Activated naive CD8-positive, alpha-beta T cell treated with anti-CD3 and anti-CD28 coated beads, Interleukin-2, amount 50 U/mL, for 24 hours (primary cell): Measurements from ENCODE around the gene SLC9A9.
A peak's percentile ranks its signal among the peaks of the same experiment; 100 is the strongest.

Source experiments
- ATAC-seq: fragments of 150-1000 bp; cut with Tn5 transposase; one replicate; pipeline ENCODE4 v1.10.0; 2021
- DNase-seq: peaks from one replicate; pipeline ENCODE4 v3.0.0; 2021
- H3K27ac Mint-ChIP-seq: one replicate; pipeline ENCODE4 v1.8.0; 2021; ENCODE audit warnings: mild to moderate bottlenecking, mixed read lengths
- H3K27me3 Mint-ChIP-seq: one replicate; pipeline ENCODE4 v1.8.0; 2021; ENCODE audit warnings: mixed read lengths
- H3K36me3 Mint-ChIP-seq: one replicate; pipeline ENCODE4 v1.8.0; 2021; ENCODE audit warnings: low read depth, mixed read lengths
- H3K4me1 Mint-ChIP-seq: one replicate; pipeline ENCODE4 v1.8.0; 2021; ENCODE audit warnings: mixed read lengths
- H3K4me3 Mint-ChIP-seq: one replicate; pipeline ENCODE4 v1.8.0; 2021; ENCODE audit warnings: mild to moderate bottlenecking, moderate library complexity, mixed read lengths
- H3K9me3 Mint-ChIP-seq: one replicate; pipeline ENCODE4 v1.8.0; 2021; ENCODE audit warnings: mixed read lengths

Gene SLC9A9

DNA sequence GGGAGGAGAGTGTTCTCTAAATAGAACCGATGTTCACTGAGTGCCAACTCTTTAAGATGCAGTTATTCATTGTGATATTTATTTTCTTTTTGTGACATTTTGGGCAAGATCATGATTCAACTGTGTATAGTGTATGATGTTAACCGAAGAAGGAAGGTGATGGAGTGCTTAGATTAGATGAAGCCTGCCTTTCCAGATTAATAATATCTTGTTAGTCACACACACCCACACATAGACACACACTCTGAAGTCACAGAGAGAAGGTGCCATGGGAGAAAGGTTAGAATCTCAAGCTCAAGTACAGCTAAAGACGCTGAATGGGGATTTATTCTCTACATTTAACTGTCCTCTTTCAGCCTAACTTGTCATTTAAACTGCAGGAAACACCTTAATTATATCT lies 77.0 kb downstream of the SLC9A9 start:
- no peaks in the 10 kb centered on the region for H3K9me3 Mint-ChIP-seq
- no peak for DNase-seq
- H3K4me1 Mint-ChIP-seq = no peaks in the 10 kb centered on the region
- no peak overlapping the region for H3K27ac Mint-ChIP-seq
- no peaks in the 10 kb centered on the region for H3K27me3 Mint-ChIP-seq
- peak; percentile 79 for ATAC-seq
- H3K36me3 Mint-ChIP-seq = no peaks in the 10 kb centered on the region
- no peak overlapping the region for H3K4me3 Mint-ChIP-seq

DNA sequence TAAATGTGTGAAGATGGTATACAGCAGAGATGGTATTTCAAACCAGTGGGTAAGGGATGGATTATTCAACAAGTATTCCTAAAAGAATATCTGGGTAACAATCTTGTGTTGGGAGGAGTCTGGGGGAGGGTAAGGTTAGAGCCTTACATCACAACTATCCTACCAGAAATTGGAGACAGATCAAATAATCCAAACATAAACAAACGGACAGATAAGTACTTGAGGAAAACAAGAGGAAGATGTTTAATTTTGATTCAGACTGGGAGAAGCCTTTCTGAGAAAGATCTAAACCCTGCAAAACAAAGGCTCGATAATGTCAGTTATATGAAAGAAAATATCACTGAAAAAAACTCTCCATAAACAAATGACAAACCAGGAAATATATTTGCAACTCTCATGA lies 77.9 kb downstream of the SLC9A9 start:
- no peak for DNase-seq
- Mint-ChIP-seq H3K4me1 (no peaks in the 10 kb centered on the region), H3K4me3 (no peak overlapping the region), H3K27ac (no peak overlapping the region), H3K27me3 (no peaks in the 10 kb centered on the region), H3K36me3 (peaks cover 1% of the 10 kb centered on the region), H3K9me3 (no peaks in the 10 kb centered on the region)
- ATAC-seq = no peak

DNA sequence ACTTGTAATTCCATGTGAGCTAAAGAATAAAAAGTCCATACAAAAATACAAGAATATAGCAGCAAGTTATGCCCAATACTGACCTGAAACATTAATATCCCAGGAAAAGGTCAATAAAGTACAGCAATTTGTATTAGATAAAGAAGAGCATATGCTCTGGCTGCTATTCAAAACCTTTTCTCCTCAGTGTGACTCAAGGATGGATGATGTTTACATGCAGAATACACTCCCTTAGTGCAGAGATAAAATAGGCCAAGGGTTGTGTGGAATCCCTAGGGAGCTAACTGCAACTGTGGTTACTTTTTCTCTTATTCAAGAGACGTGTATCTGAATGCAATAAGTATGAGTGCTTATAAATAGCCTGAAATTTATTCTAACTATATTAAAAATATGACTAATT lies 78.7 kb downstream of the SLC9A9 start:
- H3K36me3 Mint-ChIP-seq = peaks cover 1% of the 10 kb centered on the region
- no peaks in the 10 kb centered on the region for H3K27me3 Mint-ChIP-seq
- H3K27ac Mint-ChIP-seq = no peak overlapping the region
- no peaks in the 10 kb centered on the region for H3K9me3 Mint-ChIP-seq
- no peak overlapping the region for H3K4me3 Mint-ChIP-seq
- ATAC-seq (no peak), DNase-seq (no peak)
- no peaks in the 10 kb centered on the region for H3K4me1 Mint-ChIP-seq

DNA sequence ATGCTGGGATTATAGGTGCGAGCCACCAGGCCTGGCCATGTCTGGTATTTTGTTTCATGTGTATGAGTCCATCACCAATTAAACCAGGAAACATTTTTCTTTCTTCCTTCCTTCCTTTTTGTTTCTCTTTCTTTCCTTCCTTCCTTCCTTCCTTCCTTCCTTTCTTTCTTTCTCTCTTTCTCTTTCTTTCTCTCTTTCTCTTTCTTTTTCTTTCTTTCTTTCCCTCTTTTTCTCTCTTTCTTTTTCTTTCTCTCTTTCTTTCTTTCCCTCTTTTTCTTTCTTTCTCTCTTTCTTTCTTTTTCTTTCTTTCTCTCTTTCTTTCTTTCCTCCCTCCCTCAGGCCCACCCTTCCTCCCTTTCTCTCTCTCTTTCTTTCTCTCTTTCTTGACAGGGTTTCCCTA lies 83.4 kb downstream of the SLC9A9 start:
- ATAC-seq (no peak), DNase-seq (no peak)
- Mint-ChIP-seq H3K27ac (no peak overlapping the region), H3K27me3 (no peaks in the 10 kb centered on the region), H3K36me3 (peaks cover 1% of the 10 kb centered on the region), H3K4me3 (no peak overlapping the region), H3K9me3 (no peaks in the 10 kb centered on the region), H3K4me1 (peaks cover 6% of the 10 kb centered on the region)

DNA sequence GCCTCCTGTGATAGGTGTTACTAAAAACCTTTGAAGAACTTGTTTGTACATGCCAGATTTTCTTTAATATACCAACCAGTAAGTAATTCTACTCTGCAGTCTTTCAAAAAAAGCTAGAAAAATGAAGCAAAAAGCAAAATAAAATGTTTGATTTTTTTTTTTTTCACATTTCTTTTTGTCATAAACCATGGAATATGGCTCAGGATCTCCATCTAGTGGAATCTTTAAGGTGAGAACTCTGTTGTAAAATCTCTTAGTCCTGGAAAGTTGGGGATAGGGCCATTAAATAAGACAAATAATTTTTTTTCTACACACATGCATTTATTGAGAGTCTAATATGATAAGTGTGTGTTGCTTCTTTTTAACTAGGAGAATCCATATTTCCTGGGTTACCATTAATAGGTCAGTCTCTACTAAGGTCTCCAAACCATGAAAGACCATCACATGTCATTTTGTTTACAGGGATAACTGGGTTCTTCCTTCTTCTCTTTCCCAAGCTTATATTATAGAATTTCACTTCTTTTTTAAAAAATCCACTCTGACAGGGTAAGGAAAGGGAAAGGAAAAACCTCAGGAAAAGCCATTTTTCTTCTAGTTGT lies 84.6 kb downstream of the SLC9A9 start:
- Mint-ChIP-seq H3K27me3 (no peaks in the 10 kb centered on the region), H3K9me3 (no peaks in the 10 kb centered on the region), H3K4me1 (peaks cover 6% of the 10 kb centered on the region), H3K4me3 (no peak overlapping the region), H3K36me3 (peaks cover 1% of the 10 kb centered on the region), H3K27ac (no peak overlapping the region)
- DNase-seq (no peak), ATAC-seq (no peak)

DNA sequence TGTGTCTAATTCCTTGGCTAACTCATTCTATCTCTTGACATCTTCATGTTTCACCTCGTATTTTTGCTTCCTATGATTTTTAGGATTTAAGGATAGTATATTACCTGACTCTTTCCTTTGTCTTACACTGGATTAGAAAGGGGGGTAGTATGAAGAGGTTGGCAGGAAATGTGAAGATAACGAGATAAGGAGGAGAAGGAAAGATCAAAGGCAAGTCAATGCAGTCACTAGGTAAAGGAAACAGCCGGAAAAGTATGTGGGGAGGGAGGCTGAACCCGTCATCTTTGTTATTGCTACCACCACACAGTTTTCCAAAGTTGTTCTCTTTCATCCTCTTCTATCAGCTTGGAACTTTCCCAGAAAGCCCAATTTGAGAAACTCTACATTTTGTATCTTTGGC lies 90.6 kb downstream of the SLC9A9 start:
- Mint-ChIP-seq H3K9me3 (no peaks in the 10 kb centered on the region), H3K27ac (no peak overlapping the region), H3K4me3 (no peak overlapping the region), H3K4me1 (peaks cover 17% of the 10 kb centered on the region), H3K27me3 (no peaks in the 10 kb centered on the region), H3K36me3 (no peaks in the 10 kb centered on the region)
- DNase-seq (no peak), ATAC-seq (no peak)

DNA sequence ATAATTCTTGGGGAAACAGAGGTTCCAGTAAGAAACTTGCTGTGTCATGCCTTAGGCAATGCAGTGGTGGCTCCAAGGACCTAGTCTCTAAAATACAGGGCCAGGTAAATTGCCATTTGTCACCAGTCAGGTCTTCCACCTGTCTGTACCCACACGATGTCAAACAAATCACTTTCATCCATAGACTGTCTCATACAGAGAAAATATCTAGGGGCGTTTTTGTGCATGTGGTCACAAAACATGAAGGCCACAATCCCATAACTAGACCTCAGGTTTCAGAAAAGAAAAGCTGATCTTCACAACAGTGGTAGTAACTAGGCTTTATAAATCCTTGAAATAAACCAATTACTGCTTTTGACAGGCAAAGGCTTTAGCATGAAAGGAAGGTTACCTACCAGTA lies 92.3 kb downstream of the SLC9A9 start:
- Mint-ChIP-seq H3K4me3 (no peak overlapping the region), H3K9me3 (no peaks in the 10 kb centered on the region), H3K4me1 (peaks cover 32% of the 10 kb centered on the region), H3K36me3 (no peaks in the 10 kb centered on the region), H3K27me3 (no peaks in the 10 kb centered on the region), H3K27ac (no peak overlapping the region)
- no peak for DNase-seq
- no peak for ATAC-seq

DNA sequence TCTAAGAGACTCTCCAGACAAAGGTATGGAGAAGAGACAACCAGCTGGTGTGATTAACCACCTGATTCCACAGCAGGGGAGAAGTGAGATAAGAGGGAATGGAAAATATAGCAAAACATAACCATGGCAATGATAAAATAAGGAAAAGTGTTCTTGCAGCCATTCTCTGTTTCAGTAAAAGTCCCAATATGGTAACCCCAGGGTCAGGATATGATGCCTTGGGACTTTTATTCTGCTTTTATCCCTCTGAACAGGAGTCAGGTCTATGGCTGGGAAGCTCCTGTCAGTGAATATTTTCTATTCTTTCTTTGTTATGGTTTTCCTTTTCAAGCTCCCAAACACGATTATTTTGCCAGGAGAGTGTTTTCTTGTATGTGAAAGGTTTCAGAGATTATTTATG lies 94.2 kb downstream of the SLC9A9 start:
- no peak overlapping the region for H3K4me3 Mint-ChIP-seq
- no peaks in the 10 kb centered on the region for H3K36me3 Mint-ChIP-seq
- no peak for DNase-seq
- H3K4me1 Mint-ChIP-seq = peaks cover 34% of the 10 kb centered on the region
- H3K9me3 Mint-ChIP-seq = no peaks in the 10 kb centered on the region
- H3K27ac Mint-ChIP-seq = peak overlapping the region; percentile 40
- ATAC-seq = no peak
- no peaks in the 10 kb centered on the region for H3K27me3 Mint-ChIP-seq

DNA sequence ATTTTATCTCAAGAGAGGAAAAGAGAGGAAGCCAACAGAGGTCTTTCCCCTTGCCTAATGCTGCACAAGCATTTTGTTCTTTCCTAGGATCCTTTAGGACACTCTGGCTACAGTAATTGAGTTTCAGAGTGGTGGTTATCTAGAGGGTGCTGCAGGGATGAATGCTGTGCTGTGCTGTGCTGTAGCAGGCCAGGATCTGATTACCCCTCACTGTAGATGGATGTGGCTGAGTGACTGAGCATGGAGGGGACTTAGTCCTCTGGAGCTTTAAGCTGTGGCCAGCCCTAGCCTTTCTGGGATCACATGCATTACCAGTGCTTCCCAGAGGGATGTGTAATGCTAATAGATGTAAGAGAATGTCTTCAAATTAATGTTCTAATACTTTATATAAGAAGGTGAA lies 94.8 kb downstream of the SLC9A9 start:
- Mint-ChIP-seq H3K4me3 (no peak overlapping the region), H3K27ac (no peak overlapping the region), H3K4me1 (peaks cover 34% of the 10 kb centered on the region), H3K27me3 (no peaks in the 10 kb centered on the region), H3K36me3 (no peaks in the 10 kb centered on the region), H3K9me3 (no peaks in the 10 kb centered on the region)
- no peak for DNase-seq
- ATAC-seq = no peak

DNA sequence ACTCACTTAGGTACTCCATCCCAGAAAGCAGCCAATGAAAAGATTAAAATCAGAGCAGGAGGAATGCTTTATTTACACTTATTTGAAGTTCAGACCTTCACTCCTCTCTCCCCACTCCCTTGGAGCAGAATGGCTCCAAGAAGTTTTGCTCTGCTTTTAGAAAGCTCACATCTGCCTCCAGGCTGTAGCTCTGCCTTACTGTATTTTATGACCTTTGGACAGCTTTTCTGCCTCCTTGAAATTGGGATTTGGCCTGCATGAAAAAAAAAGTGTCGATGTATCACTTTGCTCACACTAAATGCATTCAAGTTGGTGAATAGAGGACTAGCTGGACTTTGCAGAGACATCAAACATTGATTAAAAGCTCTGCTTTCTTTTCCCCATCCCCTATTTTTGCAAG lies 95.3 kb downstream of the SLC9A9 start:
- no peaks in the 10 kb centered on the region for H3K9me3 Mint-ChIP-seq
- H3K27ac Mint-ChIP-seq = no peak overlapping the region
- ATAC-seq = no peak
- H3K4me1 Mint-ChIP-seq = peaks cover 32% of the 10 kb centered on the region
- H3K4me3 Mint-ChIP-seq = no peak overlapping the region
- no peaks in the 10 kb centered on the region for H3K36me3 Mint-ChIP-seq
- DNase-seq = no peak
- no peaks in the 10 kb centered on the region for H3K27me3 Mint-ChIP-seq

DNA sequence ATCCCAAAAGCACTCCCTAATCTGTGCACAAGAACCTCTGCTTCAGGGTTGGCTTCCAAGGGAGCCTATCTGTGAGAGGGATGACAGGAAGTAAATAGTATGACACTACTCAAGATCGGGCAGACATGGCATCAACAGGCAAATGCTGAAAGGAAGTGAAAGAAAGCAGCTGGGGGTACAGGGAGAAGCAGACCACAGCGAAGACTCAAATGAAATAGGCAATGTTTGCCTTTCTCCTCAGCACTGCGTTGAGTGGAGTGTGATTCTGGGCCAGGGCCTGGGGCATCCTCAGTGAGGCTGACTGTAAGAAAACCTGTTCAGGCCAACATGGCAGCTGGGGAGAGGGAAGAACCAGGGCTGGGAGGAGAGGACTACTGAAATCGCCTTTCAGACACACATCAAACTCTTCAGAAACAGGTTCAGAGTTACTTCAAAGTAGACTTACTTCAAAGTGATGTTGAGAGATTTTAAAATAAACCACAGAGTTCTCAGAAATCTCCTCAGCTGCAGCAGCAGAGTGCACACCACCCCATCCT lies 96.6 kb downstream of the SLC9A9 start:
- Mint-ChIP-seq H3K36me3 (no peaks in the 10 kb centered on the region), H3K4me1 (peaks cover 32% of the 10 kb centered on the region), H3K27me3 (no peaks in the 10 kb centered on the region), H3K27ac (peak overlapping the region; percentile 77), H3K4me3 (peak overlapping the region; percentile 48), H3K9me3 (no peaks in the 10 kb centered on the region)
- ATAC-seq = peak; percentile 33
- DNase-seq = peak; percentile 22

DNA sequence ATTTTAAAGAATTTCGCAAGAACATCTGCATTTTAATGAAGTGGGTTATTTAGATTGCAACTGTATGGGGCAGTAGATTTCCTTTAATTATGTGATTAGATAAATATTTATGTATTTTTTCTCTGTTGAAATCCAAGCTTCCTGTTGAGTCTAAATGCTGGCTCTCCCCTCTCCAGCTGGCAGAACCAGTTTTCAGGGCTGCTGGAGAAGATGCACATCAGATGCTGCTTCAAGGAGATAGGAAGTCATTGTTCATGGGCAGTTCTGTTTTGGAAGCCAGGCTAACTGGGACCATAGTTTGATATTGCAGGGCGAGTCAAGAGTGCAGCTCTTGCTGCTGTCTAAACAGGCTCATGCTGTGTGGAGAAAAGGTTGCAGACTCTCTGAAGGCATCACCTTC lies 97.4 kb downstream of the SLC9A9 start:
- Mint-ChIP-seq H3K4me1 (peaks cover 32% of the 10 kb centered on the region), H3K9me3 (no peaks in the 10 kb centered on the region), H3K36me3 (no peaks in the 10 kb centered on the region), H3K27ac (no peak overlapping the region), H3K27me3 (no peaks in the 10 kb centered on the region), H3K4me3 (no peak overlapping the region)
- ATAC-seq (no peak), DNase-seq (no peak)

DNA sequence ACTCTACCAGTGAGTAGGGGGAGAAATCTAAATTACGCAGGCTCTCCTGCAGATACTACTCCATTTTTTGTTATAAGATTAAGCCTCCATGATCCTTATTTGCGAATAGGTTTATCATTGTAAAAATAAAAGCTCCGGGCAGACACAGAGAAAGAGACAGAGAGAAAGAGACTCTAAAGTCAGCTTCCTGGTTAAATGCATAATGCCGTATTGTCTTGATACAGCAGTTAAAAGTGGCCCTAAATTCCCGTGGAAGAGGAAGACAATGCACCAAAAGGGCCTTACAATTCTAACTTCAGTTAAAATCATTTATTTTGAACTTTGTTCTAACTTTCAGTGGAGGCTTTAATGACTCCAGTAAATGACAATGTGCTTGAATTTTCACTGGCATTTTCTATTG lies 98.3 kb downstream of the SLC9A9 start:
- H3K4me1 Mint-ChIP-seq = peaks cover 32% of the 10 kb centered on the region

DNA sequence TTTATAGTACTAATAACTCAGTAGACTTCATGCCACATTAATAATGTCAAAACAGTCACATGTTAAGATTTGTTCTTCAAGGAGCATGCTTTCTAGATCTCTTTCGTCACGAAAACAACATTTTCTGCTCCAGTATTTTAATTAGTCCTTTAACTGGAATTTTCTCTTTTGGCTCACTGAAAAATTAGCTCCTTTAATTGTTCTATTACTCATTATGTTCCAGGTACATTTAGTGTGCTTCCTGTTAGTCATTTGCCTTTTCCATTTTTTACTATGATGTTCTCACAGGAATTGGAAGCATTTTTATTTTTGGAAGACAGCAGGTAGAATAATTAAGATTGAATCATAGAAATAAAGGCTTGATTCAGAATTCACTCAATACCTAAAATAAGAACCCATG lies 111.2 kb downstream of the SLC9A9 start:
- DNase-seq (no peak), ATAC-seq (no peak)
- no peaks in the 10 kb centered on the region for H3K27me3 Mint-ChIP-seq
- H3K4me3 Mint-ChIP-seq = no peak overlapping the region
- H3K4me1 Mint-ChIP-seq = no peaks in the 10 kb centered on the region
- no peak overlapping the region for H3K27ac Mint-ChIP-seq
- peaks cover 3% of the 10 kb centered on the region for H3K36me3 Mint-ChIP-seq
- peaks cover 12% of the 10 kb centered on the region for H3K9me3 Mint-ChIP-seq

More for the DNA sequence above, 98.3 kb downstream of the SLC9A9 start:
- no peaks in the 10 kb centered on the region for H3K9me3 Mint-ChIP-seq
- no peak overlapping the region for H3K27ac Mint-ChIP-seq
- no peak for ATAC-seq
- H3K27me3 Mint-ChIP-seq = no peaks in the 10 kb centered on the region
- no peak for DNase-seq
- no peaks in the 10 kb centered on the region for H3K36me3 Mint-ChIP-seq
- no peak overlapping the region for H3K4me3 Mint-ChIP-seq

DNA sequence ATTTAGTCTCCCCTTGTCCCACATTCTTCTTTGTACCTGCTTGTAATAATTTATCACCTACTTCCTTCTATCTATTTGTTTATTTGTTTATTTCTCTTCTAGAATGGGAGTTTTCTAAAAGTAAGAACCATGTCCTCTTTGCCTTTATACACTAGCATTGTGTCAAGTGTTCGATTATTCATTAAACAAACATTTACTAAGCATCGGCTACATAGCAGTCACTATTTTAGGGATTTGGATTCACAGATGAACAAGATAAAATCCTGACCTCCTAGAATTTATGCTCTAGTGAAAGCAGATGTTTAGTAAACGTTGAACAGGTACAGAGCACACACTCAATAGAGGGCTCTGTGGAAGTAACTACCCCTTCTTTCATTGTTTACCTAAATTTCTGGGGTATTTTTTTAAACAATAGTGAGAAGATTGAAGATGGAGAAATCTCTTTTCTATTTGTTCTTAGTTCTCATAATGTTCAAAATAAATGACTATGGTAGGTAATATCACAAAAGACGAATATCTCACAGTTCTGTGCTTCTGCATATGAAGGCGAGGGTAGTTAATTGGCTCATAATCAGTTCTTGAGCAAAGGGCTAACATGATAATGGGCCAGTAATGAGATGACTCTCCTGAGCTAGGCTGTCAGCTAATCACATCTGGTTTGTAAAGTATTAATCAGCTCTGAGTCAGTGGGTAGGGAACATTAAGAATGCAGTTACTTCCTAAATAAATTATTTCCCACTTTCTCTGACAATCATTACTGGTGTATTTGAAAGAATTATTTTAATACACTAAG lies 111.9 kb downstream of the SLC9A9 start:
- no peak overlapping the region for H3K27ac Mint-ChIP-seq
- peaks cover 1% of the 10 kb centered on the region for H3K4me1 Mint-ChIP-seq
- no peak overlapping the region for H3K4me3 Mint-ChIP-seq
- ATAC-seq = no peak
- H3K36me3 Mint-ChIP-seq = peaks cover 3% of the 10 kb centered on the region
- H3K9me3 Mint-ChIP-seq = peaks cover 8% of the 10 kb centered on the region
- no peaks in the 10 kb centered on the region for H3K27me3 Mint-ChIP-seq
- DNase-seq = no peak
